ENCODE results near the gene TRPM8.
"Not testable (repeated sequence)": the region's sequence is repeated elsewhere in the genome, so short reads cannot be mapped to it uniquely, and the experiment has no call there.

Gene TRPM8

GRCh38 chr2:233938676-233939370 lies 21.6 kb downstream of the TRPM8 start:
- peak; percentile 74 for DNase-seq (ENCODE audit: low spot score)

DNA sequence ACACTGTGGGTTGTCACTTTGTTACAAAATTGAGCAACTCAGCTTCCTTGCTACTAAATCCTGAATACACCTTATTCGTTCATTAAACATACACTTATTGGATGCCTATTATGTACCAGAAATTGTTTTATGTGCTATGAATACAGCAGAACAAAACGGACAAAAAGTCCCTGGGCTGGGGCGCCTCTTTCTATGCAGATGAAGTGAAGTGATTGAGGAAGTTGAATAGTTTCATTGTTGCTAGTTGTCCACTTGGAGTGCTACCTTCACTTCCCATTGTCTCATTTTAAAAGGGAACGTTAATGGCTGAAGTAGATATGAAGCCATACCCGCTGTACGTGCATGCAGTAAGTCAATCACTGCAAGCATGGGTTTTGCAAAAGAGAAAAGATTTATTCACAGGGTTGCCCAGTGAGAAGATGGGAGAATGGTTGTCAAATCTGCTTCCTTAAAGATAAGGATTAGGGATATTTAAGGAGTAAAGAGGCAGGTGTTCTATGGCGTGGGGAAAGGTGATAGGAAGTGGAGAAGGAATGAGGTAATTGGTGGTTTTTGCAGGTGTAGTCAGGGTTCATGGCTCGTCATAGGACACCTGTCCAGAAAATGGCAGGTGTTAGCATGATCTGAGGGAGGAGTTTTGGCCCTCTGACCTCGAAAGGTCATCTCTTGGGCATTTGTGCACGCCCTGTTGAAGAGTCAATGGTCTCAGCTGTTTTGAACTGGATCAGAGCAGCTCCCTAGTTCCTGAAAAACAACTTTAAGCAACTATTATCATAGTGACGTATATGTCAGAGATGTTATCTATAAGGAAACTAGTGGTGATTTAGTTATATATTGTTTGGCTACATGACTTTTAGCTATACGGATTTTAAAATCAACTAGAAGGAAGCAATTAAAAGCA lies 23.5 kb downstream of the TRPM8 start:
- DNase-seq (ENCODE audit: low spot score): no peak

GRCh38 chr2:233942731-233943130 lies 25.6 kb downstream of the TRPM8 start:
- no peak for DNase-seq (ENCODE audit: low spot score)

GRCh38 chr2:233944269-233944668 lies 27.1 kb downstream of the TRPM8 start:
- no peak for DNase-seq (ENCODE audit: low spot score)

GRCh38 chr2:233944722-233945121 lies 27.5 kb downstream of the TRPM8 start:
- DNase-seq (ENCODE audit: low spot score): no peak

GRCh38 chr2:233945146-233945545 lies 28.0 kb downstream of the TRPM8 start:
- DNase-seq (ENCODE audit: low spot score): no peak

- DNase-seq (ENCODE audit: low spot score): no peak
These were observed 33.1 kb downstream of the TRPM8 start for GRCh38 chr2:233950078-233950825.

DNA sequence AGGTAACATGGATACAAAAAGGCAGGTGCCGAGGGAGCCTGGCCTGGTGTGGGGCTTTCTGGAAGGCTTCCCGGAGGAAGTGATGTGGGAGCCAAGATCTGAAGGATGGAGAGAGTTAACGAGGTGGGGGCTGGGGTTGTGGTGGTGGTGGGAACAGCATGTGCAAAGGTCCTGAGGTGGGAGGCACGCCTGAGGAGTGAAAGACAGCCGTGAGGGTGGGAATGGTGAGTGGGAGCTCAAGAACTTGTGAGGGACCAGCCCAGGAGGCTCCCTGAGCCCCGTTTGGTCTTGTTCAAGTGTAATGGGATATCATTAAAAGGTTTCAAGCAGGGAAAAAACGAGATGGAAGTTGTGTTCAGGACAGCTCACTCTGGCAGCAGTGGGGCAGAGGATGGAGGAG lies 35.2 kb downstream of the TRPM8 start:
- DNase-seq (ENCODE audit: low spot score): no peak

GRCh38 chr2:233953087-233953801 lies 36.1 kb downstream of the TRPM8 start:
- DNase-seq (ENCODE audit: low spot score): no peak

- no peak for DNase-seq (ENCODE audit: low spot score)
These were observed 43.0 kb downstream of the TRPM8 start for GRCh38 chr2:233960203-233960602.

DNA sequence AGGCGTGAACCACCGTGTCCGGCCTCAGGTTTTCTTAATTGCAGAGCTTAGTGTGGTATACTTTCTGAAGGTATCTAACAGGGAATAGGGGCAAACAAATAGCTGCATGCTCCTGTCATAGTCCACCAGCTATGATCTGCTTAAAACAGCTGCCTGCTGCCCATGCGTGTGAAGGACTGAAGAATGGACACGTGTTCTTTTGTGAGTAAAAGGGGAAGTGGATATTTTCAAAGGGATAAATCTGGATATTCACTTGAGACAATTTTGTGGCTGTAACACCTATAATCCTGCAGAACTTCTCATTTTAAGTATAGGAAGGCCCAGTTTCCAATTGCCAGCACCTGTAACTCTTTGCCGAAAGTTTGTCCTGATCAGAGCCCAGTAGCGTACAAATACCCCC lies 44.7 kb downstream of the TRPM8 start:
- DNase-seq (ENCODE audit: low spot score): no peak

- DNase-seq (ENCODE audit: low spot score): no peak
These were observed 47.4 kb downstream of the TRPM8 start for GRCh38 chr2:233964581-233964980.

DNA sequence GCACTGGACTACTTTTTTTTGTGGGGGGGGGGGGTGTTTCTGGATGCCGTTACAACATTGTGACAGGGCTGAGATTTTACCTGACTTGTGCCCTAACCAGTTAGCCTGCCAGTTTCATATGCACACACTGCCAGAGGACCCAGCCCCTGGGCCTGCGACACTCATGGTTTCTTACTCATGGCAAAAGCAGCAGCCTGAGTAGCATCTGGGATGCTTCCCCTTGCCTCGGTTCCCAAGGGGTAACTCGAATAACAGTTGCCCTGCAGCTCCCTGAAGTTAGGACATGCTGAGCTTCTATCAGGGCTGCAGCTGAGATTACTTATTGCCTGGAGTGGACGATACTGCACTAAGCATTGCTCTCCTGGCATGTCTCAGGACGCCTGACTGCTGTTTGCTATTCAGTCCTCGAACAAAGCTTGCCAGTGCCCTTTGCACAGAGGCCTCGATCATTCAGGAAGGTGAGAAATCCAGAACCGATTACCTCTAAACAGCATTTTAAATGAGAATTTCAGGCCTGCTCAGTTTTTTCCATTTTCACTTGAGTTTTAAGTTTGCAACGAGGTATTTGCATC lies 47.9 kb downstream of the TRPM8 start:
- no peak for DNase-seq (ENCODE audit: low spot score)

DNA sequence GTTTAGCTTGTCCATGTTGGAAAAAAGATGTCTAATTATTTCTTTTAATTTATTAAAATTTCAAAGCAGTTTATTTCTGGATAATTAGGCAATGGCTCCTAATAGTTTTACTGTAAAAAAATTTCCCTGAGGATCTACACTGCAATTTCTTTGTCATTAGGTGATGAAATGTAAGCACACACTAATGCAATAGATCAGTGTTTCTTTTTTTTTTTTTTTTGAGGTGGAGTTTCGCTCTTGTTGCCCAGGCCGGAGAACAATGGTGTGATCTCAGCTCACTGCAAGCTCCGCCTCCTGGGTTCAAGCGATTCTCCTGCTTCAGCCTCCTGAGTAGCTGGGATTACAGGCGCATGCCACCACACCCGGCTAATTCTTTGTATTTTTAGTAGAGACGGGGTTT lies 48.5 kb downstream of the TRPM8 start:
- DNase-seq (ENCODE audit: low spot score): not testable (repeated sequence)

DNA sequence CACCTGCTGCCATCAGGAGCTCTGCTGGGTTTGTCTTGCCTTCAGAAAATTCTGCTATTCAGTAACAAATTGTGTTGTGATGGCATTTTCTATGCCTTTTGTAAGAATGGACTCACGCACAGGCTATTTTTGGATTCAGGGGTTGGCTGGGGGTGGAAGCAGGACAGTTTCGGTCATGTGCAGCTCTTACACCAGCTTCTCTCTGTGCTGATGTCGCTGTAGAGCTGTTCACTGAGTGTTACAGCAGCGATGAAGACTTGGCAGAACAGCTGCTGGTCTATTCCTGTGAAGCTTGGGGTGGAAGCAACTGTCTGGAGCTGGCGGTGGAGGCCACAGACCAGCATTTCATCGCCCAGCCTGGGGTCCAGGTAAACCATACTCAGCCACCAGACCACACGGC lies 49.2 kb downstream of the TRPM8 start:
- DNase-seq (ENCODE audit: low spot score): no peak

- no peak for DNase-seq (ENCODE audit: low spot score)
These were observed 50.0 kb downstream of the TRPM8 start for GRCh38 chr2:233967164-233967563.

DNA sequence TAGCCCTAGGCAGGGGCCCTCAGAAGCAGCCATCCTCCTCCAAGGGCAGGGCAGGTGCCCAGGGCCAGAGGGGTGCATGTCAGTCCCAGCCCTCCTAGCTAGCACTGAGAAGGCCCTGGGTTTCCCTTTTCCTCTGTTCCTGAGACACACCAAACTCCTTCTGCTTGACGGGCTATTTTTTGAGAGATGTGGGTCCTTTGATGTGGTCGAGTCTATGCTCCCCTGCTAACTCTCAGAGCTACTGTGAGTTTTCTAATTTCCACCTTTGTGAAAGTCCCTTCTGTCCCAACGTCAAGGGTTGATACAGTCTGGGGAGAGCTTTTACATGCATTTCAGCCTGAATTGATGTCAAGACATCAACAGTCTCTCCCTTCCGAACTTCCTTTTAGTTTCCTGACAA lies 51.4 kb downstream of the TRPM8 start:
- DNase-seq (ENCODE audit: low spot score): no peak

GRCh38 chr2:233972460-233972859 lies 55.3 kb downstream of the TRPM8 start:
- not testable (repeated sequence) for DNase-seq (ENCODE audit: low spot score)

DNA sequence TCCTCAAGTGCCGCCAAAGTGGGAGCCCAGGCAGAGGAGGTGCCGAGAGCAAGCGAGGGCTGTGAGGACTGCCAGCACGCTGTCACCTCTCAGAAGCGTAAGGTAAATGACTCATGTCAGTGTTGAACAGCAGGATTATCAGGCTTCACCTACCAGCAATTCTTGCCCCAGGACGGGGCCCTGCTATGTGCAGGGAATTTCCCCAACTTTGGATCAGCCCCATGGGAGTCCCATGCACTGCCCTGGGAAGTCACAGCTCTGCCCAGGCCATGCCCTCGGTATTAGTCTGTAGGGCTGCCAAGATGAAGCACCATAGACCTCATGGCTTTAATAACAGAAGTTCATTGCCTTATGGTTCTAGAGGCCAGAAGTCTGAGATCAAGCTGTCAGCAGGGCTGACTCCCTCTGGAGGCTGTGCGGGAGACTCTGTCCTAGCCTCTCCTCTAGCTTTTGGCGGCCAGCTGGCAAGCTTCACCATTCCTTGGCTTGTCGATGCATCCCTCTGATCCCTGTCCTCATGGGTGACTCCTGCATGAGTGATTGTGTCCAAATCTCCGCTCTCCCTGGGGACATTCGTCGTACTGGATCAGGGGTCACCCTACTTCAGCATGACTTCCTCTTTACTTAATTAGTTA lies 55.9 kb downstream of the TRPM8 start:
- no peak for DNase-seq (ENCODE audit: low spot score)

GRCh38 chr2:233973786-233974185 lies 56.6 kb downstream of the TRPM8 start:
- DNase-seq (ENCODE audit: low spot score): peak; percentile 33

DNA sequence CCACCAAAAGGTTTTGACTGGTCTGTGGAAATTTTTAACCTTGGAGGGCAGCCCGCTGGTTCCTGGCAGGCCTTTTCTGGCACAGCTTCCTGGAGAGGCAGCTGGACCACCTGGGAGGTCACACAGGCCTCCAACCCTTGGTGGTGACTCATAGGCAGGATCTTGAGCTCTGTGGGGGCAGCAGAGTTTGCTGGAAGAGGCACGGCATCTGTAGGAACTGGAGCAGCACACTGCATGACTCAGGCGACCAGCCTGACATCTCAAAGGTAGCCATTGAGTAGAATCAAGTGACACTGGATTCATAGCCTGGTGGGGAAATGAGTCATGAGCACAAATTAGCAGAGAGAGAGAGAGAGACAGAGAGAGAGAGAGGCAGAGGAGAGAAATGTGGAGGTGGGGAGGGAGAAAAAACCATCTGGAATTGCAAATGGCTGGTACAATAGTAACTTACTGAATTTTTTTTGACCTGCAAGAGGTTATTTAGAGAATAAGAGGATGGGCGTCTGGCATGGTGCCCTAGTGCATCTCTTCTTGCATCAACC lies 57.4 kb downstream of the TRPM8 start:
- peak; percentile 52 for DNase-seq (ENCODE audit: low spot score)

Measured in iPS-NIHi11 (cell line).